Measurements from ENCODE around the gene PALM2AKAP2. TPM values are rescaled to one million over a fixed set of nuclear protein-coding genes. Genes with fewer than 3 reads are reported as not detected.

PALM2AKAP2 gene
- not detected in 2 replicates for total RNA-seq (2014; rRNA removed; shearing (Covaris generic))
- total RNA-seq (2022) = 0.20 TPM in 1 of 2 replicates, not detected in the other
- percentile 31 among the genes with signal in this experiment for Bru-seq, nascent RNA
- percentile 22 among the genes with signal in this experiment for BruChase-seq, experiment 1, labeled RNA remaining after a 6-hour chase
- percentile 20 among the genes with signal in this experiment for BruChase-seq, experiment 2, labeled RNA remaining after a 2-hour chase
- long read RNA-seq, partial matches to known transcripts = 1 of 13 reads
- long read RNA-seq, other reads (novel, unspliced or antisense) = 12 of 13 reads

DNA sequence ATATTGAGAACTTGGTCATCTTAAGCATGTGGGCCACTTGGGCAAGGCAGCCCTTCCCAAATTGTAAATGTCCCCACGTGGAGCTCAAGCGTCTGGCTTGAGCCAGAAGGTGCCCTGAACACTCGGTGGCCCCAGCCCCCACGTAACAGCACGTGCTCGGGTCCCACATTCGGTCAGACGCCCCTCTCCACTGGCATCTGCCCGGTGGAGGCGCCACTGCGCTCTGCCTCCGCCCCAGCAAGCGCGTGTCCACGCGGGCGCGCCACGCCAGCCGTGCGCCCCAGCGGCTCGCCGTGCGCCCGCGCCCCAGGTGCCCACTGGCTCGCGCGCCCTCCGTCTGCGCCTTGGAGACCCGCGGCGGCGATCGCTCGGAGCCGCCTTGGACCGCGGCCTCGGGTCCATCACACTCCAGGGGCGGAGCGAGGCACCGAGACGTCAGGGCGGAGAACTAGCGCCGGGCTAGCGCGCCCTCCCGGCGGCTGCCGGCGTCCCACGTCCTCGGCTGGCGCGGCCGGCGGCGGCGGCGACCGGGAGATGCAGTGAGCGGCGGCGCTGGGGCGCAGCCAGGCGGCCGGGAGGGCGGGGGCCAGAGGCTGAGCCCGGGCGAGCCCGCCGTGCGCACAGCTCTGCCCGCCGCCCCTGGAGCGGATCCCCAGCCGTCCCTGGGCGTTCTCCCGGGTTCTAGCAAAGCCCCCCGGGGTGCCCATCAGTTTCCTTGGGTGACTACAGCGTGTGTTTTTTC is at the start of gene PALM2AKAP2:
PALM2AKAP2 (plus strand) TSS at position 488 of the 742 bp plus-strand sequence. CDS start 291 bp downstream, outside the sequence.
- H2AFZ ChIP-seq (ENCODE audit: low read length) = no peak within 1 kb of the TSS

GRCh38 chr9:109730228-109730627 is 49.8 kb upstream of the PALM2AKAP2 start:
- Histone ChIP-seq H3K9me3 (ENCODE audit: low read length) (no peaks in the 10 kb centered on the region), H3K4me1 (ENCODE audit: insufficient read depth, low read length, poor library complexity, severe bottlenecking) (no peaks in the 10 kb centered on the region), H2AFZ (ENCODE audit: low read length) (no peak overlapping the region), H3K9me2 (ENCODE audit: insufficient read depth, low read length) (no peaks in the 10 kb centered on the region), H3K79me2 (ENCODE audit: insufficient read depth, low read depth, low read length) (no peaks in the 10 kb centered on the region), H4K20me1 (ENCODE audit: insufficient read depth, low read length) (no peaks in the 10 kb centered on the region), H3K36me3 (ENCODE audit: insufficient read depth, low read length) (no peaks in the 10 kb centered on the region), H3K4me3 (ENCODE audit: low read depth, low read length, poor library complexity, severe bottlenecking) (no peak overlapping the region), H3K27ac (ENCODE audit: low read depth, low read length, poor library complexity, severe bottlenecking) (no peak overlapping the region), H3K4me2 (ENCODE audit: low read length) (no peak overlapping the region)
- intact Hi-C loops (cut with micrococcal nuclease; ENCODE audit: unreplicated experiment) = no loop called here
- no peak for TF ChIP-seq EZH2phosphoT487 (IDR thresholded peaks at IDR 0.05; ENCODE audit: borderline replicate concordance, low read depth, low read length)
- TF ChIP-seq, protein P1, sequence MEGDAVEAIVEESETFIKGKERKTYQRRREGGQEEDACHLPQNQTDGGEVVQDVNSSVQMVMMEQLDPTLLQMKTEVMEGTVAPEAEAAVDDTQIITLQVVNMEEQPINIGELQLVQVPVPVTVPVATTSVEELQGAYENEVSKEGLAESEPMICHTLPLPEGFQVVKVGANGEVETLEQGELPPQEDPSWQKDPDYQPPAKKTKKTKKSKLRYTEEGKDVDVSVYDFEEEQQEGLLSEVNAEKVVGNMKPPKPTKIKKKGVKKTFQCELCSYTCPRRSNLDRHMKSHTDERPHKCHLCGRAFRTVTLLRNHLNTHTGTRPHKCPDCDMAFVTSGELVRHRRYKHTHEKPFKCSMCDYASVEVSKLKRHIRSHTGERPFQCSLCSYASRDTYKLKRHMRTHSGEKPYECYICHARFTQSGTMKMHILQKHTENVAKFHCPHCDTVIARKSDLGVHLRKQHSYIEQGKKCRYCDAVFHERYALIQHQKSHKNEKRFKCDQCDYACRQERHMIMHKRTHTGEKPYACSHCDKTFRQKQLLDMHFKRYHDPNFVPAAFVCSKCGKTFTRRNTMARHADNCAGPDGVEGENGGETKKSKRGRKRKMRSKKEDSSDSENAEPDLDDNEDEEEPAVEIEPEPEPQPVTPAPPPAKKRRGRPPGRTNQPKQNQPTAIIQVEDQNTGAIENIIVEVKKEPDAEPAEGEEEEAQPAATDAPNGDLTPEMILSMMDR (conservative IDR thresholded peaks at IDR 0.05; ENCODE audit: low read length) = no peak
- POLR2A ChIA-PET = no interaction called here
- DNase-seq (ENCODE audit: low spot score) = no peak
- CTCF ChIA-PET (ENCODE audit: unreplicated experiment) = no interaction called here
- no TSS peak for BruUV-seq (replicated peaks)

More for the DNA sequence above, at the start of gene PALM2AKAP2:
- H3K79me2 ChIP-seq (ENCODE audit: insufficient read depth, low read depth, low read length) = no peaks in the 10 kb centered on the region
- BruUV-seq (replicated peaks) = no TSS peak
- no peaks in the 10 kb centered on the region for H3K9me2 ChIP-seq (ENCODE audit: insufficient read depth, low read length)
- H3K9me3 ChIP-seq (ENCODE audit: low read length) = no peaks in the 10 kb centered on the region
- no peak for DNase-seq (ENCODE audit: low spot score)
- H4K20me1 ChIP-seq (ENCODE audit: insufficient read depth, low read length) = no peaks in the 10 kb centered on the region
- no peaks in the 10 kb centered on the region for H3K36me3 ChIP-seq (ENCODE audit: insufficient read depth, low read length)
- TF ChIP-seq, protein P1 (conservative IDR thresholded peaks at IDR 0.05; ENCODE audit: low read length) = no peak
- no peak for TF ChIP-seq EZH2phosphoT487 (IDR thresholded peaks at IDR 0.05; ENCODE audit: borderline replicate concordance, low read depth, low read length)
- no peaks in the 10 kb centered on the region for H3K4me1 ChIP-seq (ENCODE audit: insufficient read depth, low read length, poor library complexity, severe bottlenecking)
- intact Hi-C loops (cut with micrococcal nuclease; ENCODE audit: unreplicated experiment) = no loop called here
- no peak within 1 kb of the TSS for H3K27ac ChIP-seq (ENCODE audit: low read depth, low read length, poor library complexity, severe bottlenecking)
- no peak within 1 kb of the TSS for H3K4me2 ChIP-seq (ENCODE audit: low read length)
- POLR2A ChIA-PET = no interaction called here
- H3K4me3 ChIP-seq (ENCODE audit: low read depth, low read length, poor library complexity, severe bottlenecking) = no peak within 1 kb of the TSS
- CTCF ChIA-PET (ENCODE audit: unreplicated experiment) = no interaction called here

DNA sequence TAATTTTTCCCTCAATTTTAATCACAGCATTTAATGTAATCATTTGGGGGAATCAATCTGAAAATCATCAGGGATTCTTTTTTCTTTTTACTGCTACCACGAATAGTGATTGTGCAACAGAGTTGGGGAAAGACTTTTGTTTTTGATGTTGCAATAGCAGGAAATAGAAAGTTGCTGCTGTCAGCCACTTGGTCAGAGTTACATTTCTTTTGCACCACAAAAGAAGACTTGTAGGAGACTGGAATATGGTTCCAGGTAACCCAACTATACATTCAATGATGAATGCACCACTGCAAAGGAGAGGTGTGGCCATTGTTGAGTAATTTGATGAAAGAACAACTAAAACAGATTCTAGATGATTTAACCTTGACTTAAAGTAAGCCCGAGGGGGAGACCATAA is 46.3 kb upstream of the PALM2AKAP2 start:
- no peak for TF ChIP-seq EZH2phosphoT487 (IDR thresholded peaks at IDR 0.05; ENCODE audit: borderline replicate concordance, low read depth, low read length)
- TF ChIP-seq, protein P1 (conservative IDR thresholded peaks at IDR 0.05; ENCODE audit: low read length) = no peak

More for the DNA sequence above, 46.3 kb upstream of the PALM2AKAP2 start:
- H3K4me3 ChIP-seq (ENCODE audit: low read depth, low read length, poor library complexity, severe bottlenecking) = no peak overlapping the region
- ChIA-PET CTCF (ENCODE audit: unreplicated experiment) (no interaction called here), POLR2A (interaction anchor here (0.5 kb wide), 1 partner anchor 36 kb away, joined by 3 read pairs; no protein-coding TSS in a partner anchor)
- H3K79me2 ChIP-seq (ENCODE audit: insufficient read depth, low read depth, low read length) = no peaks in the 10 kb centered on the region
- no TSS peak for BruUV-seq (replicated peaks)
- H3K36me3 ChIP-seq (ENCODE audit: insufficient read depth, low read length) = no peaks in the 10 kb centered on the region
- no peak overlapping the region for H3K27ac ChIP-seq (ENCODE audit: low read depth, low read length, poor library complexity, severe bottlenecking)
- no peaks in the 10 kb centered on the region for H3K9me2 ChIP-seq (ENCODE audit: insufficient read depth, low read length)
- H3K4me2 ChIP-seq (ENCODE audit: low read length) = no peak overlapping the region
- no peaks in the 10 kb centered on the region for H3K4me1 ChIP-seq (ENCODE audit: insufficient read depth, low read length, poor library complexity, severe bottlenecking)
- no peaks in the 10 kb centered on the region for H3K9me3 ChIP-seq (ENCODE audit: low read length)
- intact Hi-C loops (cut with micrococcal nuclease; ENCODE audit: unreplicated experiment) = no loop called here
- H4K20me1 ChIP-seq (ENCODE audit: insufficient read depth, low read length) = no peaks in the 10 kb centered on the region
- no peak for DNase-seq (ENCODE audit: low spot score)
- no peak overlapping the region for H2AFZ ChIP-seq (ENCODE audit: low read length)

Measured in OCI-LY7 (cell line).